WTC11 (cell line): Measurements from ENCODE around the gene AIG1.

Experiments
- ATF1 ChIP-seq: sonication (generic); formaldehyde crosslinking; IDR thresholded peaks from 2 replicates; pipeline ENCODE4 v1.8.1; 2023; ENCODE audit warnings: mild to moderate bottlenecking, moderate library complexity, missing genetic modification reagents
- TF ChIP-seq, protein P1 (sequence below): fragments of 200-600 bp; IDR thresholded peaks from 2 replicates; pipeline ENCODE4 v1.8.0; 2022; ENCODE audit warnings: antibody characterized with exemption

DNA sequence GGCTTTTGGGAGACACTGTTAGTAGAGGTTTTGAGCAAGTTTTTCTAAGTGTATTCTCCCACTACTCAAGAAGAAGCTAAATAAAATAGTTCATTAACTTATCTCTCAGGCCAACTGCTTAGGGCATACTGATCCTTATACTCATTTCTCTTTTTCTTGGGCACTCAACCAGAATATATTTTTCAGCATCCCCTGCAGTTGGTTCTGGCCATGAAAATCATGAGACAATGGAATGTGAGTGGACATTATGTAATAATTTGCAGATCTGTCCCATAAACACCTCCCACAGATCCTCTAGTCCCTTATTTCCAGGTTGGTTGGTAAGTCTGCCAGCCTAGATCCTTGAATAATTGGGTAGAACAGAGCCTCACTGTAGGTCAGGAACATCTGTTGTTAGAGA, 136.7 kb downstream of the AIG1 start:
- TF ChIP-seq, protein P1, sequence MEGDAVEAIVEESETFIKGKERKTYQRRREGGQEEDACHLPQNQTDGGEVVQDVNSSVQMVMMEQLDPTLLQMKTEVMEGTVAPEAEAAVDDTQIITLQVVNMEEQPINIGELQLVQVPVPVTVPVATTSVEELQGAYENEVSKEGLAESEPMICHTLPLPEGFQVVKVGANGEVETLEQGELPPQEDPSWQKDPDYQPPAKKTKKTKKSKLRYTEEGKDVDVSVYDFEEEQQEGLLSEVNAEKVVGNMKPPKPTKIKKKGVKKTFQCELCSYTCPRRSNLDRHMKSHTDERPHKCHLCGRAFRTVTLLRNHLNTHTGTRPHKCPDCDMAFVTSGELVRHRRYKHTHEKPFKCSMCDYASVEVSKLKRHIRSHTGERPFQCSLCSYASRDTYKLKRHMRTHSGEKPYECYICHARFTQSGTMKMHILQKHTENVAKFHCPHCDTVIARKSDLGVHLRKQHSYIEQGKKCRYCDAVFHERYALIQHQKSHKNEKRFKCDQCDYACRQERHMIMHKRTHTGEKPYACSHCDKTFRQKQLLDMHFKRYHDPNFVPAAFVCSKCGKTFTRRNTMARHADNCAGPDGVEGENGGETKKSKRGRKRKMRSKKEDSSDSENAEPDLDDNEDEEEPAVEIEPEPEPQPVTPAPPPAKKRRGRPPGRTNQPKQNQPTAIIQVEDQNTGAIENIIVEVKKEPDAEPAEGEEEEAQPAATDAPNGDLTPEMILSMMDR: no peak
- no peak for TF ChIP-seq ATF1
